Thyroid gland (tissue), 4 donors: ENCODE data around the gene KRT17.
"Not testable (repeated sequence)": the region's sequence is repeated elsewhere in the genome, so short reads cannot be mapped to it uniquely, and the experiment has no call there.

Experiments used
- POLR2A ChIP-seq, 2 donors: fragments of 450-650 bp; IDR thresholded peaks; one replicate each; pipeline ENCODE4 v1.6.1; 2017; ENCODE audit warnings: antibody characterized with exemption in 2 of 2, mild to moderate bottlenecking in 2 of 2, moderate library complexity in 1 of 2
- TF ChIP-seq, protein P1 (sequence below), 6 experiments: fragments of 200-600 bp in 3 of 6; fragments of 450-650 bp in 3 of 6; sonication (generic) in 3 of 6; IDR thresholded peaks; one replicate each; pipeline ENCODE4 v1.5.1; 2016 to 2019; ENCODE audit warnings: antibody characterized with exemption in 6 of 6, mild to moderate bottlenecking in 2 of 6, inconsistent platforms in 1 of 6, moderate library complexity in 1 of 6

DNA sequence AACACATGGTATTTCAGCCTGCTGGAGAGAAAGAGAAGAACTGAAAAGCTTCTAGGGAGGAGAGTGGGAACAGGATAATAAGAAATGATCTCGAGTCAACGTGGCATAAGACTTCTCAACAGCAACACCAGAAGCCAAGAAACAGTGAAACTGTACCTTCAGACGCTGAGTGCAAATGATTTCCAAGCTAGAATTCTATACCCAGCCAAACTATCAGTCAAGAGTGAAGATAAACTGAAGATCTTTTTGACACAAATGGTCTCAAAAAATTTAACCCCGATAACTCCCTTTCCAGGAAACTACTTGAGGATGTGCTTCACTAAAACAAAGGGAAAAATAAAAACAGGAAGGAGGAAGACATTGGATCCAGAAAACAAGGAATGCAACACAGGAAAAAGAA, 17.4 kb downstream of the KRT17 start:
- TF ChIP-seq, protein P1, sequence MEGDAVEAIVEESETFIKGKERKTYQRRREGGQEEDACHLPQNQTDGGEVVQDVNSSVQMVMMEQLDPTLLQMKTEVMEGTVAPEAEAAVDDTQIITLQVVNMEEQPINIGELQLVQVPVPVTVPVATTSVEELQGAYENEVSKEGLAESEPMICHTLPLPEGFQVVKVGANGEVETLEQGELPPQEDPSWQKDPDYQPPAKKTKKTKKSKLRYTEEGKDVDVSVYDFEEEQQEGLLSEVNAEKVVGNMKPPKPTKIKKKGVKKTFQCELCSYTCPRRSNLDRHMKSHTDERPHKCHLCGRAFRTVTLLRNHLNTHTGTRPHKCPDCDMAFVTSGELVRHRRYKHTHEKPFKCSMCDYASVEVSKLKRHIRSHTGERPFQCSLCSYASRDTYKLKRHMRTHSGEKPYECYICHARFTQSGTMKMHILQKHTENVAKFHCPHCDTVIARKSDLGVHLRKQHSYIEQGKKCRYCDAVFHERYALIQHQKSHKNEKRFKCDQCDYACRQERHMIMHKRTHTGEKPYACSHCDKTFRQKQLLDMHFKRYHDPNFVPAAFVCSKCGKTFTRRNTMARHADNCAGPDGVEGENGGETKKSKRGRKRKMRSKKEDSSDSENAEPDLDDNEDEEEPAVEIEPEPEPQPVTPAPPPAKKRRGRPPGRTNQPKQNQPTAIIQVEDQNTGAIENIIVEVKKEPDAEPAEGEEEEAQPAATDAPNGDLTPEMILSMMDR (IDR thresholded peaks at IDR 0.05): not testable (repeated sequence)
- not testable (repeated sequence) for TF ChIP-seq POLR2A (IDR thresholded peaks at IDR 0.05)
